DLD1 (cell line): ENCODE data around the gene DOLPP1.
"Not testable (repeated sequence)": the region's sequence is repeated elsewhere in the genome, so short reads cannot be mapped to it uniquely, and the experiment has no call there.

Source experiments
- in situ Hi-C: cut with HindIII; loops from 2 replicates; pipeline ENCODE4 v1.10.0; 2017; ENCODE audit warnings: low sequenced_read_pairs

DOLPP1 gene

GRCh38 chr9:129109952-129110739 lies 29.2 kb downstream of the DOLPP1 start:
- in situ Hi-C loops: no loop called here

GRCh38 chr9:129110740-129111527 lies 30.0 kb downstream of the DOLPP1 start, which contains the start of the genes CRAT and PTPA:
Gene CRAT (minus strand): TSS chr9:129110793. CDS start chr9:129110509, 284 bp downstream.
Gene PTPA (plus strand): TSS chr9:129111415. CDS start chr9:129111601, 186 bp downstream.
- in situ Hi-C loops: no loop called here

GRCh38 chr9:129111528-129112151 lies 30.7 kb downstream of the DOLPP1 start:
- in situ Hi-C loops: no loop called here

GRCh38 chr9:129112526-129112925 lies 31.6 kb downstream of the DOLPP1 start:
- in situ Hi-C loops: not testable (repeated sequence)

GRCh38 chr9:129113645-129114304 lies 32.9 kb downstream of the DOLPP1 start:
- in situ Hi-C loops: no loop called here

- in situ Hi-C loops: no loop called here
These were observed 37.9 kb downstream of the DOLPP1 start for GRCh38 chr9:129118799-129119198.

- in situ Hi-C loops: no loop called here
These were observed 40.6 kb downstream of the DOLPP1 start for GRCh38 chr9:129121483-129121882.

- in situ Hi-C loops: no loop called here
These were observed 41.2 kb downstream of the DOLPP1 start for GRCh38 chr9:129122133-129122532.

GRCh38 chr9:129122976-129123375 lies 42.1 kb downstream of the DOLPP1 start:
- in situ Hi-C loops: not testable (repeated sequence)

GRCh38 chr9:129124506-129125069 lies 43.7 kb downstream of the DOLPP1 start:
- in situ Hi-C loops: no loop called here

GRCh38 chr9:129125478-129125877 lies 44.6 kb downstream of the DOLPP1 start:
- in situ Hi-C loops: no loop called here

GRCh38 chr9:129126749-129127618 lies 46.1 kb downstream of the DOLPP1 start:
- in situ Hi-C loops: no loop called here

GRCh38 chr9:129128689-129129088 lies 47.8 kb downstream of the DOLPP1 start:
- in situ Hi-C loops: no loop called here

GRCh38 chr9:129130271-129130670 lies 49.4 kb downstream of the DOLPP1 start:
- in situ Hi-C loops: loop anchor here (10.0 kb wide), 1 partner anchor 645 kb away; no protein-coding TSS in a partner anchor

- in situ Hi-C loops: loop anchor here (10.0 kb wide), 1 partner anchor 644 kb away; no protein-coding TSS in a partner anchor
These were observed 49.9 kb downstream of the DOLPP1 start for GRCh38 chr9:129130791-129131190.

GRCh38 chr9:129131300-129132145 lies 50.6 kb downstream of the DOLPP1 start:
- in situ Hi-C loops: loop anchor here (10.0 kb wide), 1 partner anchor 643 kb away; no protein-coding TSS in a partner anchor

- in situ Hi-C loops: loop anchor here (10.0 kb wide), 1 partner anchor 642 kb away; no protein-coding TSS in a partner anchor
These were observed 52.2 kb downstream of the DOLPP1 start for GRCh38 chr9:129133082-129133481.

- in situ Hi-C loops: loop anchor here (10.0 kb wide), 1 partner anchor 639 kb away; no protein-coding TSS in a partner anchor
These were observed 54.6 kb downstream of the DOLPP1 start for GRCh38 chr9:129135476-129135875.
